ENCODE measurements around the gene GTPBP2. TPM values are rescaled to one million over a fixed set of nuclear protein-coding genes. Genes with fewer than 3 reads are reported as not detected.

Gene GTPBP2
- total RNA-seq, 1 experiment from 2014 or later: 186 TPM

DNA sequence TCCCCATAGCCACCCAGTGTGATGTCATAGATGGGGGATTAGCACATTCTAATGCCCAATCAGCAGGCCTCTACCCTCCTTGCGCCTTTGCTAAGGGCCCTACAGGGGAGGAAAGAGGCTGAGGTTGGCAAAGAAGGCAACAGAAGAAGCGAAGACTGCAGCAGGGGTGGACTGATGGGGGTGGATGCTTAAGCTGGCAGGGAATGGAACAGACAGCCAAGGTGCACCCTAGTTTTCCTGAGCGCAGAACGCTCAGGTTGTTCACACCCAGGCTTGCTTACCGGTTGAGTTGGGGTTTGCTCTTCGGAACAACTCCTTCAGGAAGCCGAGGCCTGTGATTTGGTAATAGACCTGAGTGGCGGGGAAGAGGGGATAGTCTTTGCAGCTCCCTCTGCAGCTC, 45.9 kb upstream of the GTPBP2 start:
- Mint-ChIP-seq H3K27ac (ENCODE audit: unreplicated experiment) (no peak overlapping the region), H3K4me3 (ENCODE audit: low read depth, unreplicated experiment) (no peak overlapping the region), H3K27me3 (ENCODE audit: unreplicated experiment) (no peaks in the 10 kb centered on the region), H3K9me3 (ENCODE audit: low read depth, unreplicated experiment) (no peaks in the 10 kb centered on the region), H3K4me1 (ENCODE audit: low read depth, unreplicated experiment) (no peaks in the 10 kb centered on the region), H3K36me3 (ENCODE audit: insufficient read depth, unreplicated experiment) (peaks cover 86% of the 10 kb centered on the region)
- intact Hi-C loops (cut with micrococcal nuclease; ENCODE audit: unreplicated experiment): no loop called here
- CTCF ChIA-PET: no interaction called here
- no TSS peak for BruUV-seq (replicated peaks)
- TF ChIP-seq, protein P1, sequence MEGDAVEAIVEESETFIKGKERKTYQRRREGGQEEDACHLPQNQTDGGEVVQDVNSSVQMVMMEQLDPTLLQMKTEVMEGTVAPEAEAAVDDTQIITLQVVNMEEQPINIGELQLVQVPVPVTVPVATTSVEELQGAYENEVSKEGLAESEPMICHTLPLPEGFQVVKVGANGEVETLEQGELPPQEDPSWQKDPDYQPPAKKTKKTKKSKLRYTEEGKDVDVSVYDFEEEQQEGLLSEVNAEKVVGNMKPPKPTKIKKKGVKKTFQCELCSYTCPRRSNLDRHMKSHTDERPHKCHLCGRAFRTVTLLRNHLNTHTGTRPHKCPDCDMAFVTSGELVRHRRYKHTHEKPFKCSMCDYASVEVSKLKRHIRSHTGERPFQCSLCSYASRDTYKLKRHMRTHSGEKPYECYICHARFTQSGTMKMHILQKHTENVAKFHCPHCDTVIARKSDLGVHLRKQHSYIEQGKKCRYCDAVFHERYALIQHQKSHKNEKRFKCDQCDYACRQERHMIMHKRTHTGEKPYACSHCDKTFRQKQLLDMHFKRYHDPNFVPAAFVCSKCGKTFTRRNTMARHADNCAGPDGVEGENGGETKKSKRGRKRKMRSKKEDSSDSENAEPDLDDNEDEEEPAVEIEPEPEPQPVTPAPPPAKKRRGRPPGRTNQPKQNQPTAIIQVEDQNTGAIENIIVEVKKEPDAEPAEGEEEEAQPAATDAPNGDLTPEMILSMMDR (IDR thresholded peaks at IDR 0.05; ENCODE audit: unreplicated experiment): no peak
- DNase-seq: no peak

DNA sequence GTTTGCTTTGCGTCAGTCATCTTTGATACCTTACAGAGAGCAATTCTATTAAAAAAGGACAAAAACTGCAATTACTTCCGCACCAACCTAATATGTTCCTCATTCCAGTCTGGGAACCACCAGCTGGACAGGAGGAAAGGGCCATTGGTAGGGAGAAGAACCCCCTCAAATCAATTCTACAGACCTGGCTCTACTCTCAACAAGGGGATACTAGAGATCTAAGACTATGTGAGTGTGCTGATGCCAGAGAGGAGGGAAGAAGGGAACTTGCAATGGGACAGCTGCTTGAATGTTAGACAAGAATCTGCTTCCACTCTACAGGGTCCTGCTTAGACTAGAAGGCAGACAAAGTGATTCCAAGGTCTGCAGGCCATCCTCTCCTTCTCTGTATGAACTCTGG, 45.2 kb upstream of the GTPBP2 start:
- no peaks in the 10 kb centered on the region for H3K9me3 Mint-ChIP-seq (ENCODE audit: low read depth, unreplicated experiment)
- H3K27me3 Mint-ChIP-seq (ENCODE audit: unreplicated experiment): no peaks in the 10 kb centered on the region
- BruUV-seq (replicated peaks): no TSS peak
- H3K4me3 Mint-ChIP-seq (ENCODE audit: low read depth, unreplicated experiment): no peak overlapping the region
- no peak overlapping the region for H3K27ac Mint-ChIP-seq (ENCODE audit: unreplicated experiment)
- CTCF ChIA-PET: no interaction called here
- no peak for DNase-seq
- intact Hi-C loops (cut with micrococcal nuclease; ENCODE audit: unreplicated experiment): no loop called here
- peaks cover under 1% of the 10 kb centered on the region for H3K4me1 Mint-ChIP-seq (ENCODE audit: low read depth, unreplicated experiment)
- TF ChIP-seq, protein P1 (IDR thresholded peaks at IDR 0.05; ENCODE audit: unreplicated experiment): no peak
- peaks cover 91% of the 10 kb centered on the region for H3K36me3 Mint-ChIP-seq (ENCODE audit: insufficient read depth, unreplicated experiment)

DNA sequence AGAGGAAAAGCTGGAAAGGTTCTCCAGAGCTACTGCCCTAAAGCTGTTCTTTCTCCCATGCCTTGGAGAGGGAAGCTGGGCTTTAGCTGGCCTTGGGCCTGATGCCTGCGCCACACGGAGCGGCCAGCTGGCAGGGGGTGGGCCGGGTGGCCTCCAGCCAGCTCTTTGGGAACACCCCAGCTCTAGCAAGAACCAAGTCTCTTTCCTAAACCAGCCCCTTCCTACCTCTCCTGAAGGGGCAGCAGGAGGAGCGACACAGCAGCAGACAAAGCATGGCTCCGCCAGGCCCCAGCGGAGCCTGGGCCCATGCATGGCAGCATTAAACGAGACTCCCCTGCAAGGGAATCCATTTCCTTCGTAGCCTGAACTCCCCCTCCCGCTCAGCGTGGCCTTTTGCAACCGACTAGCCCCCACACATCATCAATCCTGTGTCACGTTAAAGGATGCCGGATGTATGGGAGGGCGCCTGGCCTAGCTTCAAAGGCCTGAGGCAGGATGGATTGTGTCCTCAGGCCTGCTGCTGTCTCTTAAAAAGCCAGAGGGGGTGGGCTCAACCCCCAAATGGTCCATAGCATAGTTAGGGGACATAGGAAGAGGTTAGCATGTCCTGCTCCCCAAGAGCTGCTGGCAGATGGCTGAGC, 44.5 kb upstream of the GTPBP2 start:
- intact Hi-C loops (cut with micrococcal nuclease; ENCODE audit: unreplicated experiment): no loop called here
- no peak overlapping the region for H3K27ac Mint-ChIP-seq (ENCODE audit: unreplicated experiment)
- no peak for DNase-seq
- no peaks in the 10 kb centered on the region for H3K9me3 Mint-ChIP-seq (ENCODE audit: low read depth, unreplicated experiment)
- H3K4me1 Mint-ChIP-seq (ENCODE audit: low read depth, unreplicated experiment): peaks cover 8% of the 10 kb centered on the region
- no peak overlapping the region for H3K4me3 Mint-ChIP-seq (ENCODE audit: low read depth, unreplicated experiment)
- CTCF ChIA-PET: no interaction called here
- peaks cover 99% of the 10 kb centered on the region for H3K36me3 Mint-ChIP-seq (ENCODE audit: insufficient read depth, unreplicated experiment)
- H3K27me3 Mint-ChIP-seq (ENCODE audit: unreplicated experiment): no peaks in the 10 kb centered on the region
- BruUV-seq (replicated peaks): no TSS peak
- TF ChIP-seq, protein P1 (IDR thresholded peaks at IDR 0.05; ENCODE audit: unreplicated experiment): no peak

DNA sequence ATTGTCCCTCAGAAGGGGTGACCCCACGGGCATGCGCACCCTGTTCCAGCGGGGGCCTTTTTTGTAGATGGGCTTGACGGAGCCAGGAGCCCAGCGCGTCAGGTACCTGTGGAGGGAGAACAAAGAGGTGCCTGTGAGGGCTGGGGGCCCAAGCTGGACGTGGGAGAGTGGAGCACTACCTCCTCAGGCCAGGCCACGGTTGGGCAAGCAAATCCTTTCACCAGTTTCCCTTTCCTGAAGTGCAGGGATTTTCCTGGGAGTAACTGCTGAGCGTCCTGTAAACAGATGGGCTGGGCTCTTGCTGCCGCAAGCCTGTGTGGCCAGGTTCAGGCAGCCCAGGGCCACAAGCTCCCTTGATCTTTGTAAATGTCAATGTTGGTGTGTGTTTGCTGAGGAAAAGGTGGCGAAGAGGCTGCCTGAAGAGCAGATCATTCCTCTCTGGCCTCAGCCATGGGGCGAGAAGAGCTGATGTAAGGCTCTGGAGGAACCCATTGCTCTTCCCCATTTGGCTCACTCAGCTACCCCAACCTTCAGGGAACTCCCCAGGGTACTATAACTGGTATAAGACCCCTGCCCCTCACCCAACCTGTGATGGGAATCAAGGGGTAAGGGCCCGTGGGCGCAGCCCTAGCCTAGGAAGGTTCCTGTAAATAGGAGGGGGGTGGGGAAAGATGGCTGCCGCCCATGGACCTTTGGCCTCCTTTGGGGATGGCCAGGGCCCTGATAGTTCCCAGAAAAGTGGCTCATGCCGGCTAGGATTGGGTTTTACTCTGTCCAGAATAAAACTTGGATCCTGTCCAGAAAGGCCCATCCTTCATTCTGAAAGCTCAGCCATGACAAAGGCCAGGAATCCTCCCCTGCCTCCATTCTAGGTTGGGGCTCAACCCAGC, 43.0 kb upstream of the GTPBP2 start:
- CTCF ChIA-PET: interaction anchor here (1.6 to 6.2 kb wide), 2 partner anchors 101 to 408 kb away, joined by 5 to 47 read pairs; no protein-coding TSS in a partner anchor
- no peaks in the 10 kb centered on the region for H3K9me3 Mint-ChIP-seq (ENCODE audit: low read depth, unreplicated experiment)
- intact Hi-C loops (cut with micrococcal nuclease; ENCODE audit: unreplicated experiment): no loop called here
- TF ChIP-seq, protein P1 (IDR thresholded peaks at IDR 0.05; ENCODE audit: unreplicated experiment): no peak
- no peak overlapping the region for H3K4me3 Mint-ChIP-seq (ENCODE audit: low read depth, unreplicated experiment)
- BruUV-seq (replicated peaks): no TSS peak
- no peak overlapping the region for H3K27ac Mint-ChIP-seq (ENCODE audit: unreplicated experiment)
- peaks cover 23% of the 10 kb centered on the region for H3K4me1 Mint-ChIP-seq (ENCODE audit: low read depth, unreplicated experiment)
- H3K36me3 Mint-ChIP-seq (ENCODE audit: insufficient read depth, unreplicated experiment): peaks cover 99% of the 10 kb centered on the region
- DNase-seq: no peak
- H3K27me3 Mint-ChIP-seq (ENCODE audit: unreplicated experiment): no peaks in the 10 kb centered on the region

Measured in Calu3 (cell line).